Activated T-helper 1 cell treated with anti-CD3 and anti-CD28 coated beads, Interleukin-12 subunit alpha, Interleukin-12 subunit beta, Interleukin-2, Interleukin-4 antibody, amounts not matched to agents 30 ng/mL and 10 ng/mL and 1 ng/mL, durations not matched to agents 14 hours and 24 hours and 36 hours (primary cell): ENCODE results near the gene PRELID2. TPM values are rescaled to one million over a fixed set of nuclear protein-coding genes. Genes with fewer than 3 reads are reported as not detected.
A peak's percentile ranks its signal among the peaks of the same experiment; 100 is the strongest.
"Not testable (repeated sequence)": the region's sequence is repeated elsewhere in the genome, so short reads cannot be mapped to it uniquely, and the experiment has no call there.

Experiments used
- DNase-seq: peaks from one replicate; pipeline ENCODE4 v3.0.0; 2021; ENCODE audit warnings: low spot score
- H3K27ac Mint-ChIP-seq: one replicate; pipeline ENCODE4 v1.8.0; 2021; ENCODE audit warnings: mild to moderate bottlenecking, mixed read lengths
- H3K27me3 Mint-ChIP-seq: one replicate; pipeline ENCODE4 v1.8.0; 2022; ENCODE audit warnings: mild to moderate bottlenecking, moderate library complexity, mixed read lengths; ENCODE audit not compliant: insufficient read depth
- H3K36me3 Mint-ChIP-seq: one replicate; pipeline ENCODE4 v1.8.0; 2021; ENCODE audit warnings: low read depth, mixed read lengths
- H3K4me1 Mint-ChIP-seq: one replicate; pipeline ENCODE4 v1.8.0; 2021; ENCODE audit warnings: low read depth, mixed read lengths
- H3K4me3 Mint-ChIP-seq: one replicate; pipeline ENCODE4 v1.8.0; 2021; ENCODE audit warnings: mild to moderate bottlenecking, moderate library complexity, mixed read lengths
- H3K9me3 Mint-ChIP-seq: one replicate; pipeline ENCODE4 v1.8.0; 2021; ENCODE audit warnings: mixed read lengths
- intact Hi-C: fragments of 100-400 bp; cut with micrococcal nuclease; formaldehyde crosslinking; loops from one replicate; pipeline ENCODE4 v1.15.1; 2024
- total RNA-seq: library from RNA; stranded (reverse); gene quantifications from 2 replicates; pipeline ENCODE4 v1.2.3, GENCODE V29; 2022

Gene PRELID2
- total RNA-seq, 1 donor from 2014 or later = 2.1 TPM

DNA sequence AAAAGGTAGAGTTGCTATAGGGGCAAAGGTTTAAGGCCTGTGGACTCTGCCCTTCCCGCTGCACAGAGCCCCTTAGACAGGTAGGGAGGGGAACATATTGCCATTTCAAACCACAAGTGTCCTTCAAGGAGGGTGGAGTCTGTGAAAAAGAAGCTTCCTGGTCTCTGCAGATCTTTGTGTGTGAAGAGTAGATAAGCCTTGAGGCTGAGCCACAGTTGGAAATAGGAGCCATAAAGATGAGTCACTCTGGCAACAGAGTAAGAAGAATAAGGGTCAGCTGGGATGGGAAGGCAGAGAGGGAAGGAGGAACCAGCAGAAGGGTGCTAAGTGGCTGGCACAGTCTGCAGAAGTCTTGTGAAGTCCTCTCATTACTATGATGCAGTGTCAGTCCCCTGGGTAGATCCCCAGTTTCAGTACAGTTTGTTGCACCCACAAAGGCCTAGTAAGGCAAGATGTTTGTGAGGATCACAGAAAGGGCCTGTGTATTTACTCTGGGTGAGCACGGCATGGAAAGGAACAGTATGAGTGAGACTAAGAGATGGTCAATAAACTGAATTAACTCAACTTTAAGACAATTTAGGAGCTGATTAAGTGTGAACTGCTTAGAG lies 19.6 kb upstream of the PRELID2 start:
- Mint-ChIP-seq H3K27me3 (peaks cover 12% of the 10 kb centered on the region), H3K9me3 (no peaks in the 10 kb centered on the region), H3K4me1 (no peaks in the 10 kb centered on the region), H3K36me3 (no peaks in the 10 kb centered on the region), H3K27ac (no peak overlapping the region), H3K4me3 (no peak overlapping the region)
- intact Hi-C loops = no loop called here
- DNase-seq = no peak

DNA sequence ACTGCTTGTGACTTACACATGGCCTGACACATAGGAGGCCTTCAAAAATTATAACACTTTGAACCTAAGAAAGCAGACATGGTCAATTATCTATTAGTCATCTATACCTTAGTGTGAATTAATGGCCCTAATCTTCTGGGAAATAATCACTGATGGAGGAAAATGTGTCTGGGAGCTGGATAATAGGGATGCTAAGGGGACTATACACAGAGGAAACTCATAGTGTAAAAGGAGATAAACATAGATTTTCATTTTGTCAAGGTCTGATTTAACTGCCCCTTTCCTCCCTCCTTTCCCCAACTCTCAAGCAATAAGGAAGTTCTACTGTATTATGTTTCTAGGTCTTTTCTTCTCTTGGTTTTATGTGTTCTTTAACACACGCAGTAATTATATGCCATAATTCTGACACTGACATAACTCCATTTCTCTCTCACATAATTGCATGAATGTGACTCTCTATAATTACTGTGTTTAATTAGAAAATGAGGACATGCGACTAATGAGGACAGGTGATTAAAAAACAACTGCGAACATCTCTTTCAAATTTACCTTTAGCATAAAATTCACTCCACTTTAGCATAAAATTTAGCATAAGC lies 18.7 kb upstream of the PRELID2 start:
- Mint-ChIP-seq H3K4me3 (no peak overlapping the region), H3K27ac (no peak overlapping the region), H3K9me3 (no peaks in the 10 kb centered on the region), H3K4me1 (no peaks in the 10 kb centered on the region), H3K27me3 (peaks cover 12% of the 10 kb centered on the region), H3K36me3 (no peaks in the 10 kb centered on the region)
- no peak for DNase-seq
- intact Hi-C loops = no loop called here

DNA sequence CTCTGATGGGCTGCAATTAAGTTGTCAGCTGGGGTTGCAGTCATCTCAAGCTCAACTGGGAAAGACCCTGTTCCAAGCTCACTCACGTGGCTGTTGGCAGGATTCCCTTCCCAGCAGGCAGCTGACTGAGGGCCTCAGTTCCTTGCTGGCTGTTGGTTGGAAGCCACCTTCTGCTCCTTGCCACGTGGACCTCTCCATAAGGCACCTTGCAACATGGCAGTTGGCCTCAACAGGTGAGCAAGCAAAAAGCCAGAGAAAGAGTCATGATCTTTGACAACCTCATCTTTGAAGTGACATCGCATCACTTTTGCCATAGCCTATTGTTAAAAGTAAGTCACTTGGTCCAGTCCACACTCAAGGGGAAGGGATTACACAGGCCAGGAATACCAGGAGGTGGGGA lies 17.8 kb upstream of the PRELID2 start:
- no peak overlapping the region for H3K27ac Mint-ChIP-seq
- H3K9me3 Mint-ChIP-seq = no peaks in the 10 kb centered on the region
- intact Hi-C loops = no loop called here
- H3K4me3 Mint-ChIP-seq = no peak overlapping the region
- peaks cover 16% of the 10 kb centered on the region for H3K27me3 Mint-ChIP-seq
- no peaks in the 10 kb centered on the region for H3K36me3 Mint-ChIP-seq
- no peaks in the 10 kb centered on the region for H3K4me1 Mint-ChIP-seq
- DNase-seq = no peak

DNA sequence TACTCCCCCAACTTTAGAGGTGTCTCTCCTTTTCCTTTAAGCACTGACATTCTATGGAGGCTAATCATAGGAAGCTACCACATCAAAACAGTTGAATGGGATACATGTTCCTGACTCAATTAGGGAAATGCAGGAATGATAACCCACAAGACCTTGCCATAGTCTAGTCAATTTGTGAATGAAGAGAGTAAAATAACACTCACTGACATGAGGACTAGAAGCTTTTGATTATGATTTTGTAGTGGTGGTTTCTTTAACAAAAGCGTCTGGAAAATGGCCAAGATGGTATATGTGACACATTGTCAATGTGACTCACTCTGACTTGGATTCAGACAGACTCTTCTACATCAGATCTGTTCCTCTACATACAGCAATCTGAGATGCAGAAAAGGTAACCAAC lies 13.7 kb upstream of the PRELID2 start:
- intact Hi-C loops = no loop called here
- no peaks in the 10 kb centered on the region for H3K4me1 Mint-ChIP-seq
- H3K36me3 Mint-ChIP-seq = no peaks in the 10 kb centered on the region
- no peak overlapping the region for H3K27ac Mint-ChIP-seq
- H3K9me3 Mint-ChIP-seq = no peaks in the 10 kb centered on the region
- no peak for DNase-seq
- H3K4me3 Mint-ChIP-seq = no peak overlapping the region
- H3K27me3 Mint-ChIP-seq = peaks cover 7% of the 10 kb centered on the region

DNA sequence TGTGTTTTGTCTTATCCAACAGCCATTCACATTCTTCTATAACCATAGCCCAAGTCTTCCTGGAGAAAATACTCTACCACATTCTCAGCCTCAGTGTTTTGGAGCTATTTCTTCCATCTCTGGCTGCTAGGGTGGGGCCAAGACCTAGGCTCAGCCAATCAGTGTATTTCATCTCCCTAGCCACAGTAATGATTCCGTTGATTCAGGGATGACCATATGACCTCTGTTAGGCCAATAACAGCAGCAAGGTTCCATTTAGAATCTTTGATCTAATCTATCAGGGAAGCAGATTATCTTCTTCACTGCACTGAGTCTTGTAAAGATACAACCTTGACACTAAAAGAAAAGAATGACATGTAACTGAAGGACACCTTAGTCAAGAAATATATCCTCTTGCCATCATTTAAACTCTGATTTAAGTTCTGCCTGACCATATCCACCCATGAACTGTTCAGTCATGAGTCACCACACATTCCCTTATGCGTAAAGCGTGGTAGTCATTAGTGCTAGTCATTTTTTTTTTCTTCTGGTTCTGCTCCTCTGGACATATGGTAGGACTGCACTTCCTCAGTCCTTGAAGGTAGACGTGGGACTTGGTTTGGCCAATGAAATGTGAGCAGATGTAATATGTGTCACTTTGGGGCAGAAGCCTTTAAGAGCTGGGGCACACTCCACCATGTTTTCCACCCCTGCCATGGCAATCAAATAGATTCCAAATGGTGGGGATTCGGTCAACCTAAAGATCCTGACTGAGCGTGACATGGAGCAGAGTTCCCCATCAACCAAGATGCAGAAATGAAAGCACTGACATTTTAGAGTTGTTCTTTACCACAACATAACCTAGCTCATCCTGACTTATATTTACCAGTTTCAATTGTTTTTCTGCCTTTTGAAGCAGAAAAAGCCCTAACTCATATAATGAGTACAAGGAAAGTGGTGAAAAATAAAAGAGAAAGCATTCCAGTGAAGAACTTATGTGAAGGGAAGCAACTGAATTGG lies 12.7 kb upstream of the PRELID2 start:
- intact Hi-C loops = no loop called here

DNA sequence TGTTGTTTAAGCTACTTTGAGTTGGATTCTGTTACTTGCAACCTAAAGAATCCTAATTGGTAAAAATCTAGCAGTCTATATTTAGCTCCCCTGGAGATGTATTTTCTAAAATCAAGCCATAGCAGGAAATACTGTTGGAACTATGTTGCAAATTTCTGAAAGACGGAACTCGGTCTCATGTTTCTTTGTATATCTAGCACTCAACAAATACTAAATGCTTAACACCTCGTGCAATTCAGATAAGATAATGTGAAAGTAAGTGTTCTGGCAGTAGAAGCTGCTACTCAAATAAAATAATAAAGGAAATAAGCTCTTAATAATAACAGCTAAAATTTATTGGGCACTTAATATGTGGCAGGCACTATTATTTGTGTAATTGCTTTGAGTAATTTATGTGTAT lies 10.9 kb upstream of the PRELID2 start:
- Mint-ChIP-seq H3K4me3 (no peak overlapping the region), H3K36me3 (no peaks in the 10 kb centered on the region), H3K9me3 (no peaks in the 10 kb centered on the region), H3K27ac (no peak overlapping the region), H3K4me1 (no peaks in the 10 kb centered on the region), H3K27me3 (peaks cover 8% of the 10 kb centered on the region)
- no peak for DNase-seq
- intact Hi-C loops = no loop called here

More for the DNA sequence above, 12.7 kb upstream of the PRELID2 start:
- Mint-ChIP-seq H3K36me3 (no peaks in the 10 kb centered on the region), H3K4me1 (no peaks in the 10 kb centered on the region), H3K27me3 (peaks cover 7% of the 10 kb centered on the region), H3K9me3 (no peaks in the 10 kb centered on the region), H3K4me3 (no peak overlapping the region), H3K27ac (no peak overlapping the region)
- no peak for DNase-seq

DNA sequence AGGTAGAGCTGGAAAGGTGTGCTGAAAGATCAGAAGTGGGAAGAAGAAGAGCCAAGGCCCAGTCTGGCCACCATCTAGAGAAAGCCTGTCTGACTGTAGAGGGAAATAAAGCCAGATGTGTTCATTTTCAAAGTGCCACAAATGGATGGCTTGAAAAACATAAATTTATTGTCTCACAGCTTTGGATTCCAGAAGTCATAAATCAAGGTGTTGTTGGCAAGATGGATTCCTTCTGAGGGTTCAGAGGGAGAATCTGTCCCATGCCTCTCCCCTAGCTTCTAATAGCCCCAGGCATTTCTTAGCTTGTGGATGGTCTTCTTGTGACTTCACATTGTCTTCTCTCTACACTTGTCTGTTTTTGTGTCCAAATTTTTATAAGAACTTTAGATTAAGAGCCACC lies 6.2 kb upstream of the PRELID2 start:
- Mint-ChIP-seq H3K9me3 (no peaks in the 10 kb centered on the region), H3K4me3 (no peak overlapping the region), H3K27me3 (peaks cover 6% of the 10 kb centered on the region), H3K36me3 (no peaks in the 10 kb centered on the region), H3K27ac (no peak overlapping the region), H3K4me1 (peaks cover 5% of the 10 kb centered on the region)
- intact Hi-C loops = no loop called here
- DNase-seq = no peak

DNA sequence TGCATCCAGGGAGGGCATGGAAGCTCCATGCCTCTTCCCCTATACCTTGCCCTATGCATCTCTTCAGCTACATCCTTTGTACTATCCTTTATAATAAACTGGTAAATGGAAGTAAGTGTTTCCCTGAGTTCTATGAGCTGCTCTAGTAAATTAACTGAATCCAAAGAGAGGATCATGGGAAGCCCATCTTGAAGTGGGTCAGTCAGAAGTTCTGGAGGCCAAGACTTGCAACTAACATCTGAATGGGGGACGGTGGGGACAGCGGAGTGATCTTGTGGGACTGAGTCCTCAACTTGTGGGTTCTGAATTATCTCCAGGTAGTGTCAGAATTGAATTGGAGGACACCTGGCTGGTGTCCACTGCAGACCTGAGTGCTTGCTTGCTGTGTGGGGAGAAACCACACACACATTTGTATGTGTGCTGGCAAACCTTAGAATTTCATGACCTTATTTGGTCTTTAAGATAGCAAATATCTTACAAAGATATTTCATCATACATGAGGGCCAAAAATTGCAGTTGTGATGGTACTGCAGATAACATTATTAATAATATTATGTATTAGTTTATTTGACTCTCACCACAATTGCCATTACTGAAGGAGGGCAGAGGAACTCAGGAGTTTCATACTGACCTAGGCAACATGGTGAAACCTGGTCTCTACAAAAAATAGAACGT lies 5.5 kb upstream of the PRELID2 start:
- peaks cover 6% of the 10 kb centered on the region for H3K27me3 Mint-ChIP-seq
- no peak overlapping the region for H3K27ac Mint-ChIP-seq
- intact Hi-C loops = no loop called here
- no peak overlapping the region for H3K4me3 Mint-ChIP-seq
- DNase-seq = no peak
- H3K36me3 Mint-ChIP-seq = no peaks in the 10 kb centered on the region
- H3K9me3 Mint-ChIP-seq = no peaks in the 10 kb centered on the region
- H3K4me1 Mint-ChIP-seq = peaks cover 5% of the 10 kb centered on the region

DNA sequence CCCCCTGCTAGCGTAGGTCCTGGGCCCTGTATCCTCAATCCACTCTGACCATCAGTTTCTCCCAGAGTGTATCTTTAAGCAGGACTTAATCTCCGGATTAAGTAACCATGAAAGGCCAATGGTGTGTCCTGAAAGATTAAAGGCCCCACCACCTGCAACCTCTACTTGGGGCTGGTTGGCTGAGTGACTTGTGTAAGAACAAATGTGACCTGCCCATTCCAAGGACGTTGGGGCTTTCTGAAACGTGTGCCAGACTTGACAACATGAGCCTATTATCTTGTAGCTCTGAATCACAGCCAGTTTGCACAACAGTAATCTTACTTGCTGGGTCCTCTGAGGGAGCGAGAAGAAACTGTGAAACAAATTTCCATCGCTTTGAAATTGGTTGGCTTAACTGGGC lies 3.1 kb upstream of the PRELID2 start:
- Mint-ChIP-seq H3K27ac (no peak overlapping the region), H3K4me1 (peaks cover 5% of the 10 kb centered on the region)

DNA sequence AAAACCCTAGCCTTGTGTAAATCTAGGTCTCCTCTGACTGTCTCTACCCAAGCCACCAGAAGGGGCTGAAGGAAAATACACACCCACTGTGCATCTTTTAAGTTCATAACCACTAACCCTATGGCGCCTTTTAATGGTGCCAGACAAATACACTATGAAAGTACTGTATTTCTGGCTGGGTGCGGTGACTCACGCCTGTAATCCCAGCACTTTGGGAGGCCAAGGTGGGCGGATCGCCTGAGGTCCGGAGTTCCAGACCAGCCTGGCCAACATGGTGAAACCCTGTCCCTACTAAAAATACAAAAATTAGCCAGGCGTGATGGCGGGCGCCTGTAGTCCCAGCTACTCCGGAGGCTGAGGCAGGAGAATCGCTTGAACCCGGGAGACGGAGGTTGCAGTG lies 1.1 kb upstream of the PRELID2 start:
- H3K27ac Mint-ChIP-seq, DNase-seq, H3K4me1 Mint-ChIP-seq, H3K36me3 Mint-ChIP-seq, H3K9me3 Mint-ChIP-seq: not testable (repeated sequence)
- intact Hi-C loops = loop anchor here (10.0 kb wide), 1 partner anchor 589 kb away; no protein-coding TSS in a partner anchor
- H3K27me3 Mint-ChIP-seq = peaks cover 18% of the 10 kb centered on the region
- H3K4me3 Mint-ChIP-seq = peak overlapping the region; percentile 15

More for the DNA sequence above, 3.1 kb upstream of the PRELID2 start:
- Mint-ChIP-seq H3K4me3 (no peak overlapping the region), H3K27me3 (peaks cover 17% of the 10 kb centered on the region), H3K9me3 (no peaks in the 10 kb centered on the region), H3K36me3 (no peaks in the 10 kb centered on the region)
- intact Hi-C loops = loop anchor here (10.0 kb wide), 1 partner anchor 587 kb away; no protein-coding TSS in a partner anchor
- DNase-seq = no peak

DNA sequence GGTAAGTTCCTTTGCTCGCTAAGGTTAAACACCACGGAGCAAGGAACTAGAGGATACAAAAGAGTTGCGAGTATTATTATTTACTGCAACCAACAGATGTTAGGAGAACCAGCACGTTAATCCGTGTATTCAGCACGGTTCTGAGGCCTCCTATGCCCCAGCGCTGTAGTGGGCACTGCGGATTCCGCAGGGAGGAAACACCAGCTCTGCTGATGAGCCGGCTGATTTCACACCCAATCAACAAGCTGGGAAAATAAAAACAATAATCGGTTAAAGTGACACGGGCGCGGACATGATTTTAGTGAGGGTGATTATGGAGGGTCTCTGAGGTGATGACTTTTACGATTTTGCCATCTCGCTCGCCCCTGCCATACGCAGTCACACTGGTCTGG lies 702 bp upstream of the PRELID2 start:
- no peaks in the 10 kb centered on the region for H3K9me3 Mint-ChIP-seq
- no peak overlapping the region for H3K27ac Mint-ChIP-seq
- intact Hi-C loops = loop anchor here (2.0 to 10.0 kb wide), 2 partner anchors 101 to 589 kb away; partner anchors contain the start of gene SH3RF2
- H3K27me3 Mint-ChIP-seq = peaks cover 18% of the 10 kb centered on the region
- DNase-seq = no peak
- H3K4me3 Mint-ChIP-seq = peak overlapping the region; percentile 70
- H3K4me1 Mint-ChIP-seq = peaks cover 5% of the 10 kb centered on the region
- H3K36me3 Mint-ChIP-seq = no peaks in the 10 kb centered on the region

DNA sequence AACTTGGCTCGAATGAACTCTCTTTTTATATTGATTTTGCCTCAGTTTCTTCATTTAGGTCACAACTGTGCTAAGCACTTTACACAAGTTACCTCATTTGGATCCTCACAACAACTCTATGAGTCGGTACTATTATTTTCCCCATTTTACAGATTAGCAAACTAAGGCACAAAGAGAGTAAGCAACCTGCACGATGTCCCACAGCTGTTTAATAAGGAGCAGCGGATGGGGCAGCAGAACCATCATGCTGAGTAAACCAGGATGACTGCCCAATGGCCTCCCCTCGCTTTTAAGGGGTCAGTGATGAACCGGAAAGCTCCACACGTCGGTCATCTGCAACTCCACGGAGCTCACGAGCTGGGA lies 607 bp downstream of the PRELID2 start:
- DNase-seq = no peak
- Mint-ChIP-seq H3K27me3 (peaks cover 18% of the 10 kb centered on the region), H3K9me3 (no peaks in the 10 kb centered on the region), H3K27ac (no peak overlapping the region), H3K36me3 (no peaks in the 10 kb centered on the region), H3K4me1 (peaks cover 5% of the 10 kb centered on the region), H3K4me3 (peak overlapping the region; percentile 69)
- intact Hi-C loops = loop anchor here (2.0 to 10.0 kb wide), 2 partner anchors 102 to 590 kb away; partner anchors contain the start of gene SH3RF2
